ENCODE results near the gene CTR9.

DNA sequence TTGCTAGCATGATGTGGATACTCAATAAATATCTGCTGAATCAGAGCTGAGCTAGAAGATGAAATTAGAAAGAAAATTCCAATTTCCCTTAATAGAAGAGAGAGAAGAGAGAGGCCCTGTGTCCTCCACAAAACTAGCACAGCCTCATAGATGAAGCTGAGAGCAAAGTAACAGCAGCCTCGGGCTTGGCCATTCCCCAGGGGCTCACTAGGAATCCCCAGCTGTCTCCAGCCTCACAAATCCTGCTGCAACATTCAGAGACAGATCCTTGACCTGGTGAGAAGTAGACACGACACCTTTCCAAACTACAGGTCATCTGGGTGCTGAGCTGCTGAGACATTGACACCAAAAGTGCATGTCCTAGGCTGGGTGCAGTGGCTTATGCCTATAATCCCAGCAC lies 31.4 kb upstream of the CTR9 start:
- no peak for TF ChIP-seq EZH2phosphoT487 (IDR thresholded peaks at IDR 0.05; ENCODE audit: borderline replicate concordance, low read length)
- TF ChIP-seq, protein P1, sequence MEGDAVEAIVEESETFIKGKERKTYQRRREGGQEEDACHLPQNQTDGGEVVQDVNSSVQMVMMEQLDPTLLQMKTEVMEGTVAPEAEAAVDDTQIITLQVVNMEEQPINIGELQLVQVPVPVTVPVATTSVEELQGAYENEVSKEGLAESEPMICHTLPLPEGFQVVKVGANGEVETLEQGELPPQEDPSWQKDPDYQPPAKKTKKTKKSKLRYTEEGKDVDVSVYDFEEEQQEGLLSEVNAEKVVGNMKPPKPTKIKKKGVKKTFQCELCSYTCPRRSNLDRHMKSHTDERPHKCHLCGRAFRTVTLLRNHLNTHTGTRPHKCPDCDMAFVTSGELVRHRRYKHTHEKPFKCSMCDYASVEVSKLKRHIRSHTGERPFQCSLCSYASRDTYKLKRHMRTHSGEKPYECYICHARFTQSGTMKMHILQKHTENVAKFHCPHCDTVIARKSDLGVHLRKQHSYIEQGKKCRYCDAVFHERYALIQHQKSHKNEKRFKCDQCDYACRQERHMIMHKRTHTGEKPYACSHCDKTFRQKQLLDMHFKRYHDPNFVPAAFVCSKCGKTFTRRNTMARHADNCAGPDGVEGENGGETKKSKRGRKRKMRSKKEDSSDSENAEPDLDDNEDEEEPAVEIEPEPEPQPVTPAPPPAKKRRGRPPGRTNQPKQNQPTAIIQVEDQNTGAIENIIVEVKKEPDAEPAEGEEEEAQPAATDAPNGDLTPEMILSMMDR (IDR thresholded peaks at IDR 0.05; ENCODE audit: low read depth, low read length, poor library complexity, severe bottlenecking), result no peak

Measured in DOHH2 (cell line).